GM19099 (cell line): ENCODE measurements around the gene IGF2BP2.

Experiments
- POLR2A ChIP-seq: IDR thresholded peaks from 3 replicates; pipeline ENCODE4 v1.6.1; 2011; ENCODE audit warnings: low read depth; ENCODE audit not compliant: insufficient read length; ENCODE audit errors: extremely low read depth

IGF2BP2 gene

DNA sequence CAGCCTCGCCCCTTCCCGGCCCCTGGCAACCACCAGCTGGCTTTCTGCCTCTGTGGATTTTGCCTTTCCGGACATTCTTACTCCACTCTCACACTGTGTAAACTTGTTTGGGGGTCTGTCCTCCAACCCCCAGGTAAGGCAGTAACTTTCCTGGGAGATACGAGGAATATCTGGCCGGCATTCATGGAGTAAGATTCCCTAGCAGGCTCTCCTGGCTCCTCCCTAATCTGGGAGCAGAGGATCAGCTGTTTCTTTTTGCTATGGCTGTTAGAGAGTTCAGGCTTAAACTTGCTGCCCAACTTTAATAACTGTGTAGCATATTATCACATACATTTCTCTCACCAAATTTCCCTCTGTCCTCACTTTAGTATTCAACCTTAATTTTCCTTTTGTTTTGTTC lies 64.3 kb downstream of the IGF2BP2 start:
- TF ChIP-seq POLR2A = no peak

DNA sequence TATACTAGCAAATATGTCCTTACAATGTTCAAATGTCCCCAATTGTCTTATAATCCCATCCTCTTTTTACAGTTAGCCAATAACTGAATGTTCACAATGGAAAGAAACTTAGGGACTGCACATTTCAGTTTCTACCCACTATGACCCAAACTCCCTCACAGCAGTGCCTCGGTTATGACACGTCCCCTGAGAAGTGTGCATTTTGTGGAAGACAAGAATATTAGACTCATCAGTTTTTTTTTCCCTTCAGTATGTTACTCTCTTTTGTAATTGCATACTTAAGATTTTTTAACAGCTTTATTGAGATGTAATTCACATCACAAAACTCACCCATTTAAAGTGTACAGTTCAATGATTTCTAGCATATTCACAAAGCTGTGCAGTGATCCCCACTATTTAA lies 64.8 kb downstream of the IGF2BP2 start:
- TF ChIP-seq POLR2A = no peak

DNA sequence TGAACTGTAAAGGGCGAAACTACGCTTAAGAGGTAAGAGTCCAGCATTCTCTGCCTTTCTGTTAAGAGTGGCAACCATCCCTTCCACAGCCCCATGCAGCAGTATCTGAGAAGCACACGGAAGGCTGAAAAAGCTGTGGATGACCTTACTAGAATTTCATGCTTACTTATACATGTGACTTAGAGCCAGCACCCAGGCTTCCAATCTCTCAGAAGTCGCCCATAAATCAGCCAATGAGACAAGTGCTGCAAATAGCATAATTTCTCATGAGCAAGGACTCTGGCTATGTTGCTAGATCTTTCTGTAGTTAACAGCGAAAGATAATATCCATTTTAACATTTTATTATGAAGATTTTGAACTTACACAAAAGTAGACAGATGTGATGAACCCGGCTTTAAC lies 65.3 kb downstream of the IGF2BP2 start:
- TF ChIP-seq POLR2A = no peak

DNA sequence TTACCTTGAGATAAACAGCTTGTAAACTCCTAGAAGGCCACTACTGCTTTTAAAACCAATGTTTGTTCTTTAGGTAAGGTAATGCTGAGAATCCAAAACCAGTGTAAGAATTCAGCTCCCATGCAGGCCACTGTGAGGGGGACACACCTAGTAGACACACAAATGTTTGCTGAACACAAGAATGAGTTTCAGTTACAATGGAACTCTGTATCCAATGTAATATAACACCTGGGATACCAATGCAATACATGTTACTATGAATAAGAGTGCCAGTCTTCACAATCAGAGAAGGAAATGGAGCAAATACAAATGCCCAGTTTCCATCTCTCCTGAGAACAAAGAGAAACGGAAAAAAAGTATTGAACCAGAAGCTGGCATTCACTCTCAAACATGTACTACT lies 65.9 kb downstream of the IGF2BP2 start:
- TF ChIP-seq POLR2A = no peak

DNA sequence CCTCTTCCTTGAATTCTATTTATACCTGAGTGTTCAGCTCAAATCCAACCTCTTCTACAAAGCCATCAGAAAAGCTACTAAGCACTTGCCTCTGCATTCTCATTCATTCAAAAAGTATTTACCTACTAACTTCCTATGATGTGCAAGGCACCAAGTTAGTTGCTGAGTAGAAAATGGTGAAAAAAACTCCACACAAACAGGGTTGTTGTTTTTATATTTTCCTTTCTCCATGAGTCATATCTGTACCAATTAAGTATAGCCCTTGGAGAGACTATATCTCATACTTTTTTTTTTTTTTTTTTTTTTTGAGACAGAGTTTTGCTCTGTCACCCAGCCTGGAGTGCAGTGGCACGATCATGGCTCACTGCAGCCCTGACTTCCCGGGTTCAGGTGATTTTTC lies 67.7 kb downstream of the IGF2BP2 start:
- TF ChIP-seq POLR2A = no peak

DNA sequence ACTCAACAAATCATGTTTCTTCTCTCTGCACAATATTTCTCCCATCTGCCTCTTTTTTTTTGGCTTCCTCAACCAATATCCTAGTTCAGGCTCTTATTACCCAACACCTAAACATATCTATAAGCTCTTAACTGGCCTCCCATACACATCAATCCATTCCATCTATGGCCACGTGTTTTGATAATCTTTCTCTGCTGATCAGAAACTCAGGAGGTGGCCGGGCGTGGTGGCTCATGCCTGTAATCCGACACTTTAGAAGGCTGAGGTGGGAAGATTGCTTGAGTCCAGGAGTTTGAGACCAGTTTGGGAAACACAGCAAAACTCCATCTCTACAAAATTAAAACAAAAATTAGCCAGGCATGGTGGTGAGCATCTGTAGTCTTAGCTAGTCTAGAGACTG lies 68.4 kb downstream of the IGF2BP2 start:
- no peak for TF ChIP-seq POLR2A

DNA sequence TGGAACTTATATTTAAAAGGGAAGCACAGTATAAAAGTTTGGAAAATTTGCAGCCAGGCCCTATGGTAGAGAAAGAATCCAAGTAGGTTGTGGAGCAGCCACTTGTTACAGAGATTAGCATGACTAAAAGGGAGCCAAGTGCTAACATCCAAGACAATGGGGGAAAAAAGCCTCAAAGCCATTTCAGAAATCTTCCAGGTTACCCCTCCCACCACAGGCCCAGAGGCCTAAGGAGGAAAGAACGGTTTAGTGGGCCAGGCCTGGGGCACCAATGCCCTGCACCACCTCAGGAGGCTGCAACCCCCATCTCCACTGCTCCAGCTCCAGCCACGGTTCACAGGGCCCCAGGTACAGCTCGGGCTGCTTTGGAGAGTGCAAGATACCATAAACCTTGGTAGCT lies 69.9 kb downstream of the IGF2BP2 start:
- TF ChIP-seq POLR2A = no peak

DNA sequence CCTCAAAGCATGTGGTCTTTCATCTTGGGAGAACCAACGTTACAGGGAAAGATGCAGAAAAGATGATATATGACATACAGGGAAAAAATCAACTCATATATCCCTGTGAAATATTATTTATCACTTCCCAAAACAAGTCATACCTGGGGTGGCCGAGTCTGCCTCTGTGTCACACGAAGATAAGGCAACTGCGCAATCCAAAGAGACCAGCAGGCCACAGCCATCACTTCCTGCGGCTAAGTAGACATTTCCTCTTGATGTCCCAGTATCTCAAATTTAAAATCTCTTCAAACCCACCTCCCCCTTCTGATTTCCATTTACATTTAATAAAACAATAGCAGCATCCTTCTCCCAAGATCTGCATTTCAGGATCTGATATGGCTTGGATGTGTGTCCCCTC lies 71.5 kb downstream of the IGF2BP2 start:
- no peak for TF ChIP-seq POLR2A

DNA sequence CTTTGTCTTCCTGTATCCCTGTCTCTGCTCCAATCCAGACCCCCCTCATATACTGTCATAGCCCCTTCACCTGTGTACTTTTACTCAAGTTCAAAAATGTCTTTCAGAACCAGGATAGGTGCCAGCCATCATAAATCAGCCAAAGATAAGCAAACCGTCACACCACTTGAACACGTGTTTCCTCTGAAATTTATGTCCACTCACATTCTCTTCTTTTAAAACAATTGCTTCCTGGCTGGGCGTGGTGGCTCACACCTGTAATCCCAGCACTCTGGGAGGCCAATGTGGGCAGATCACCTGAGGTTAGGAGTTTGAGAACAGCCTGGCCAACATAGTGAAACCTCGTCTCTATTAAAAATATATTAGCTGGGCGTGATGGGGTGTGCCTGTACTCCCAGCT lies 74.1 kb downstream of the IGF2BP2 start:
- no peak for TF ChIP-seq POLR2A

DNA sequence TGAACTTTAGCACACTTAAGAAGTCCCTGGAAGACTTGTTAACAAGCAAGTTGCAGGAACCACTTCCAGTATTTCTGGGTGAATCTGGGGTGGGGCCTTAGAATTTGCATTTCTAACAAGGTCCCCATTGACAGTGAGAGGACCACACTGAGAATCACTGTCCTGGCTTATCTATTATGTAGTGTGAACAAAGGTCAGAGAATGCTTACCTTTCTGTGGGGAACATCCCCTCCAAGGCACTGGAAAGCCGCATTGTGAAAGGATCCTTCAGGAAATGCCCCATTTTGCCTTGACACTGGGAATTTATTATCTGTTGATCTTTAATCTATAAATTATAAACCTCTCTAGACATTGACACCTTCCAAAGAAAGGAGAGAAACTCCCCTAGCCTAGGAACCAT lies 74.8 kb downstream of the IGF2BP2 start:
- TF ChIP-seq POLR2A = no peak

DNA sequence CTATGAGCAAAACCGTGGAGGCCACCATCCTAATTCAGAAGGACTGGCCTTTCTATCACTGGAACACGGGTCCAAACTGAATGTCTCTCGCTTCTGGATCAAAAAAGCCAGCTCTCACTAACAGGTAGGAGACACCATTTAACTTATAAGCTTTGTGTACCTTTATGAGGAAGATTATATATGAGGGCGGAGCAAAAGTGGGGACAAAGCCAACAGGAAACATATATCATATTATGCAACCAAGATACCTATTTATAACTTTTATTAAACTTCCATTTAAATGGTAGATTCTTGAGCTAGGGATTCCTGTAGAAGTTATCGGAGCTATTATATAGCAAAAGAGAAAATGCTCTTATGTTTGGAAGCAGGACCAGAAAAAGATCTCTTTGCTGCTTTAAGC lies 78.4 kb downstream of the IGF2BP2 start:
- TF ChIP-seq POLR2A = no peak

DNA sequence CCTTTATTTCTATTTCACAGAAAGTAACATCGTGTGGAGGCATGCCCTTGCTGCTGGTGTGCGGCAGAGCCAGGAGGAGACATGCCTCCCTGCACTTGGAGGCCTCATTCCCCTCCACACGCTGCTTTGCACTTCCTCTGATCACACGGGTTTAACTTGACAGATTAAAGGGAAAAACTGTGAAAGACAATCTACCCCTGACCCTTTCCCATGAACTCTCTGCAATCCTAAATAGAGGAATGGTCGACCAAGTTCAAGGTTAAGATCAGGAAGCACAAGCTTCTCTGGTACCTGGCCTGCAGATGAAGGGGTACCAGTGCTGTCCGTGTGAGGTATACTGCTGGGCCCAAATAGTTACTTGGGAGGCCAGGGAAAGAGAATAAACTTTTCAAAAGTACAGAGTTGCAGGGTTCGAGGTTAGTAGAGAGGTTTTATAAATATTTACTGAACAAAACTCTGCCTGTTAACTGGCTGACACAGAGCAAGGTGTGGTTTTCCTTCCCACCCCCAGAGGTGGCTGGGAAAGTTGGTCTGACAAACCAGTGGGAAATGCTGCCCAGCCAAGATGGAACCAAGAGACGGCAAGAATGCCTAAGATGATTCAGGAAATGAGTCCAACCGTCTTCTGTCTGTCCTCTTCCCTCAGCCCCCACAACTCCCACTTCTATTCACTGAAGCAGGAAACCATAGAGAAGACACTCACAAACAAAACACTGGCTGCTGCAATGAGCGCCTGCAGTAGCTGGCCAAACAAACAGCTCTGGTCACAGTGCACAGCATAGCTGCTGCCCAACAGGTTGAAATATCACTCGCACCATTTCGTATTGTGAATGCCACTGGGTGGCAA lies 79.6 kb downstream of the IGF2BP2 start:
- no peak for TF ChIP-seq POLR2A

DNA sequence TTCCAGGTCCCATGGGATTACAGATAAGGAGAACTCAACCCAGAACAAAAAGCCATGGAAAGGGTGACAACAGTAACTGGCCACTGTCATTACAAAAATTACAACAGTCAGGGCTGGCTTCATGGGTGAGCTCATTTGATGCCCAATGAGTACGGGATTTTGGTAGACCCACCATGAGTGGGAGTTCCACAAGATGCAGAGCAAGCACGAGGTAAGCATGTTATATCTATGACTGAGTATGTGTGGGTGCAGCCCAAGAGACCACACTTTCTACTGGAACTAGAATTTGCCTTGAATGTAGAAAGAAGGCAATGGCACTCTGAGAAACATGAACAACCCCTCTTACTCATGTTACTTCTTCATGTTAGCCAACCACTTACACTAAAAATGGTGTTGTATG lies 83.3 kb downstream of the IGF2BP2 start:
- TF ChIP-seq POLR2A = no peak

DNA sequence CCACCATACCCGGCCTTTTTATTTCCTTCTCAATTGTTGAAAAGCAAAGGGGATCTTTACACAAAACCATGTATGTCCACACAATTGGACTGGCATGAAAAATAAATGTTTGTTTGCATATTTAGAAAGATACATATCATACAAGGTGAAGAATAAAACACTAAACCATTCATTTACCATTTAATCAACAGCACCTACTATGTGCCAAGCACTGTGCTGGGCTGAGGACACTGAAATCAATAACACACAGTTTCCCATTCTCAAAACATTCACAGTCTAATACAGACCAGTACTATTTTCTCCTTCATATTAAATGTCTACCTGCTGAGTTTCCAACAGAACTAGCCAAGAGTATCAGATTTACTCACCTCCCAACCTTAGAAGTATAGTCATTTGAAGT lies 84.7 kb downstream of the IGF2BP2 start:
- no peak for TF ChIP-seq POLR2A

DNA sequence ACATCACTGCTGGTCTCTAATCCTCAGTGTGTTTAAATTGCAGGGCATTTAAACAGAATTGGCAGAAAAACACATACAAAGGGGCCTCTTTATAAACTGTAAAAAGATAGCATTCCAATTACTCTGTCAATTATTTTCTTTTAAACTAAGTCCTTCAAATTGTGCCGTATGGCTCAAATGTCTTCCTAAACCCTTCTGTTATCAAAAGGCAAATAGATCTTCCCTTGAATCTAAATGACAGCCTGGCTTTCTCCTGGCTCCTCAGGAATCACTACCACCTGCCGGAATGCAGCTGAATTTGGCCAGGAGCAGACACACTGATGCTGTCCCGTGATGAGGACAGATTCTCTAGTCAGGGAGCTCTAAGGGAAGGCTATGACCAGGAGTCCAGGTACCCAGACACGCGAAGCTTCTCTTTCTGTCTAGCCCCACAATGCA lies 85.6 kb downstream of the IGF2BP2 start:
- TF ChIP-seq POLR2A = no peak

DNA sequence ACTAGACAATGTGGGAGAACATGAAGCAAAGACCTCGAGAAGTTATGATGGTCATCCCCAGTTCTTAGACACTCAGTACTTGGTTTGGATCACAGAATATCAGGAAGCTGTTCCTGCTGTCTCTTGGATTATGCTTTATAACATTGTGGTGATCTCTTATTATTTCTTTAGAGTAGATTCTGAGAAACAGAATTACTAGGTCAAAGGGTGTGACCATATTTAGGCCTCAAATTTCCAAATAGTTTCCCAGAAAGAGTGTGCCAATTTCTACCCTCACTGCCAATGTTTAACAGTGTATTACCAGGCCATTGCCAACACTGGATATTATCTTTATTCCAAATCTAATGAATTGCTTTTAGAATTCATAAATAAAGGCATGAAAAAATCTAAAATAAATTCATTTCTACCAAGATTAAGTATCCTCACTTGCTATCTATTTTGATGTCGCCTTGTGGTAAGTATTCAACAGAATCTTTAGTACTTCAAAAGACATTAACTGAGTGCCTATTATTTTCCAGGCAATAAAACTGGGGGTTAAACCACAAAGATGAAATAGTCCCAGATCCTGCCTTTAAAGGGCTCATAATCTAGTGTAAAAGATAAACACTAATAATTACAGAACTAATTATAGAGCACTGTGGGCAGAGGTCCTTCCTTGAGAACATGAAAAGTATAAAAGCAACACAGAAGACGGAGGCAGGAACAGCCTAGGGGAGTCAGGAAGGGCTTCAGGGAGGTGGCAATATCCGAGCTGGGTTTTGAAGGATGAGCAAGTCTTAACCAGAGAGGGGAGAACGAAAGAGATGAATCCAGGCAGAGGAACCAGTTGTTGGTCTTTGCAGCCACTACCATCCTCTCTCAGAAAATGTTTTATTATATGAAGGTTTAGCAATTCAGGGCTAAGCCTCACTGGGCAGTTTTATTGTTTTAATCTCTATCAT lies 86.8 kb downstream of the IGF2BP2 start:
- no peak for TF ChIP-seq POLR2A

DNA sequence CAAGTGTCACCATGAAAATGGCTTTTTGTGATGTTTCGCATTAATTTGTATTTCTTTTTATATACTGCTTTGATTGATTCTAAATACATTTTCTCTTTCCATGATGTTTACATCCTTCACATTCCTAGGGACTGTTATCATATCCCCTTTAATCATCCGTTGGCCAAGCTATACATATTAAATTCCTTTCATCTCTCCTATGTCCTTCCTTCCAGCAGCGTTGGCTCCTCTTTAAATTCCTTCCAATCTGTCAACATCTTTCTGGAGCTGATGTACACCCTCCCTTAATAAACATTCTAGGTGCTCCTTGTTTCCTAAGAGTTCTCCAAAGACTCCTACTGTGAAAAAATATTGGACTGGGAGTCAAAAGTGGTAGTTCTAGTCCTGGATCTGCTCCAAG lies 87.8 kb downstream of the IGF2BP2 start:
- no peak for TF ChIP-seq POLR2A

DNA sequence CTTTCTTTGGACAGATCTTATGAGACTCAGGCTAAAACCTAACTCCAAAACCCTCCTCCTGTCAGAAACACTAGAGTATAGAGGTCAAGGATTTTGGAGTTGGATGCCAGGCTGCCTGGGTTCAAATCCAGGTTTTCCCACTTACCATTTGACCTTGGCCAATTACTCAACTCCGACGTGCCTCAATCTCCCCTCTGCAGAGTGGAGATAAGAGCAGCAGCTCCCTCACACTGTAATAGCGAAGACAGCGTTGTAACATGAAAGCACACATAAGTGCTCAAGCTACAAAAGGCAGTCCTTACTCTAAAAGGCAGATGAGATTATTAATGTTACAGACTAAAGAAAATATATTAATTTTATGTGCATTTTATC lies 90.1 kb downstream of the IGF2BP2 start:
- TF ChIP-seq POLR2A = no peak
